HEK293T (cell line): ENCODE data around the gene APMAP.

Experiments used
- BHLHE40 ChIP-seq: fragments of 450-650 bp; IDR thresholded peaks from 2 replicates; pipeline ENCODE4 v1.6.1; 2016; ENCODE audit warnings: mild to moderate bottlenecking, moderate library complexity, borderline replicate concordance
- CTBP1 ChIP-seq: fragments of 450-650 bp; IDR thresholded peaks from 2 replicates; pipeline ENCODE4 v1.6.1; 2016; ENCODE audit warnings: borderline replicate concordance
- ELF4 ChIP-seq: fragments of 450-650 bp; IDR thresholded peaks from 2 replicates; pipeline ENCODE4 v1.6.1; 2017; ENCODE audit warnings: antibody characterized with exemption
- FOXK2 ChIP-seq: fragments of 450-650 bp; IDR thresholded peaks from 2 replicates; pipeline ENCODE4 v1.6.1; 2016; ENCODE audit warnings: mild to moderate bottlenecking
- HDGF ChIP-seq: fragments of 450-650 bp; IDR thresholded peaks from 2 replicates; pipeline ENCODE4 v1.6.1; 2017; ENCODE audit warnings: antibody characterized with exemption, borderline replicate concordance
- LEF1 ChIP-seq: fragments of 450-650 bp; IDR thresholded peaks from 2 replicates; pipeline ENCODE4 v1.6.1; 2017; ENCODE audit warnings: mild to moderate bottlenecking, borderline replicate concordance
- NFRKB ChIP-seq: fragments of 450-650 bp; IDR thresholded peaks from 2 replicates; pipeline ENCODE4 v1.6.1; 2016; ENCODE audit warnings: mild to moderate bottlenecking, moderate library complexity
- PKNOX1 ChIP-seq: fragments of 450-650 bp; IDR thresholded peaks from 2 replicates; pipeline ENCODE4 v1.6.1; 2016
- SP1 ChIP-seq: fragments of 450-650 bp; IDR thresholded peaks from 2 replicates; pipeline ENCODE4 v1.6.1; 2017
- SUZ12 ChIP-seq: fragments of 450-650 bp; IDR thresholded peaks from 2 replicates; pipeline ENCODE4 v1.6.1; 2016; ENCODE audit warnings: mild to moderate bottlenecking
- TARDBP ChIP-seq: fragments of 450-650 bp; IDR thresholded peaks from 2 replicates; pipeline ENCODE4 v1.6.1; 2016

GRCh38 chr20:24970754-24971153 lies 21.8 kb downstream of the APMAP start:
- TF ChIP-seq SP1 (no peak), NFRKB (no peak), FOXK2 (no peak), ELF4 (no peak), CTBP1 (no peak), SUZ12 (no peak), TARDBP (no peak), HDGF (no peak), PKNOX1 (no peak), LEF1 (no peak), BHLHE40 (no peak)
